HFFc6 (cell line): ENCODE data around the gene FCHSD2. TPM values are rescaled to one million over a fixed set of nuclear protein-coding genes. Genes with fewer than 3 reads are reported as not detected.

Experiments
- DNase-seq: peaks from one replicate; pipeline ENCODE4 v3.0.0-alpha.2; 2018
- H3K27ac Mint-ChIP-seq: 2 replicates; pipeline ENCODE4 v1.8.0; 2020; ENCODE audit warnings: mild to moderate bottlenecking, mixed read lengths
- H3K27me3 Mint-ChIP-seq: 2 replicates; pipeline ENCODE4 v1.8.0; 2021; ENCODE audit warnings: mild to moderate bottlenecking, moderate library complexity, mixed read lengths; ENCODE audit not compliant: insufficient read depth
- H3K36me3 Mint-ChIP-seq: 2 replicates; pipeline ENCODE4 v1.8.0; 2021; ENCODE audit warnings: low read depth, mixed read lengths
- H3K4me1 Mint-ChIP-seq: 2 replicates; pipeline ENCODE4 v1.8.0; 2020; ENCODE audit warnings: low read depth, mixed read lengths
- H3K4me3 Mint-ChIP-seq: 2 replicates; pipeline ENCODE4 v1.8.0; 2020; ENCODE audit warnings: mild to moderate bottlenecking, moderate library complexity, mixed read lengths
- H3K9me3 Mint-ChIP-seq: 2 replicates; pipeline ENCODE4 v1.8.0; 2020; ENCODE audit warnings: mild to moderate bottlenecking, mixed read lengths
- total RNA-seq, 6 experiments: library from RNA; stranded (reverse); fragmentation: NEBNext Ultra II Directional; extraction: Animal tissue kit (Norgen Biotek cat#: 25700); gene quantifications; 2 replicates in 1 of 6; 3 replicates in 5 of 6; pipeline ENCODE4 v1.2.3, GENCODE V29; 2021
- TF ChIP-seq, protein P1 (sequence below): fragments of 200-600 bp; sonication (generic); IDR thresholded peaks from 2 replicates; pipeline ENCODE4 v1.5.0; 2021; ENCODE audit warnings: antibody characterized with exemption, mild to moderate bottlenecking

The FCHSD2 gene
- total RNA-seq, 6 experiments from 2014 or later = 58.9 to 68.2 (median 65.0) TPM

DNA sequence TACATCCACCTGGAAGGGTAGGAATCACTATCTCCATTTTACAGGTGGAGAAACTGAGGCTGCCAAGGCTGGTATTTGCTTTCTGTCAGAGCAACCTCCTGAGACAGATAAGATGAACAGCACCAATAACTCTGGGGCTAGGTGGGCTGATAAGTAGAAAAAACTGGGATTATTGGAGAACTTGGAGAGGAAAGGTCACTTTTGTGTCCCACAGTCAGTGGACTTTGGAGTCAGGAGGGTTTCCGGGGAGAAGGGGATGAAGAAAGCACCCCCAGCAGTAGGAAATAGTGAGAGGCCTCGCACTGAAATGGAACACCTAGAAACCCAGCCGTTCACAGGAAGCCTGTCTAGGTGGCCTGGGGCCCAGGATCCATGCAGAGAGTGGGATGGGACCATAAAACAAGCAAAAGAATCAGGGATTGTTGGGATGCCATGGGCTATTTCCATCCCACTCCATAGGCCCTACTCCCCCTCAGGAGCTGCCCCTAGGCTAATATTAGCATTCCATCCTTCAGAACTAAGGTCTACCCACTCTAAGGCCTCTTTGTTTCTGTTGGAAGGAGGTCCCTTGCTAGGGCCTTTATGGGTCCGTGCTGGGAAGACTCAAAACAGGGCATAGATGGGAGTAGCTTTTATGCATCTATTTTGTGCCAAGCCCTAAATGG lies 31.0 kb upstream of the FCHSD2 start:
- no peak overlapping the region for H3K4me3 Mint-ChIP-seq
- no peaks in the 10 kb centered on the region; the same call in 1 of the 2 replicates for H3K27me3 Mint-ChIP-seq
- peaks cover 47% of the 10 kb centered on the region for H3K4me1 Mint-ChIP-seq
- no peak for DNase-seq
- H3K27ac Mint-ChIP-seq = no peak overlapping the region
- no peaks in the 10 kb centered on the region for H3K36me3 Mint-ChIP-seq
- TF ChIP-seq, protein P1, sequence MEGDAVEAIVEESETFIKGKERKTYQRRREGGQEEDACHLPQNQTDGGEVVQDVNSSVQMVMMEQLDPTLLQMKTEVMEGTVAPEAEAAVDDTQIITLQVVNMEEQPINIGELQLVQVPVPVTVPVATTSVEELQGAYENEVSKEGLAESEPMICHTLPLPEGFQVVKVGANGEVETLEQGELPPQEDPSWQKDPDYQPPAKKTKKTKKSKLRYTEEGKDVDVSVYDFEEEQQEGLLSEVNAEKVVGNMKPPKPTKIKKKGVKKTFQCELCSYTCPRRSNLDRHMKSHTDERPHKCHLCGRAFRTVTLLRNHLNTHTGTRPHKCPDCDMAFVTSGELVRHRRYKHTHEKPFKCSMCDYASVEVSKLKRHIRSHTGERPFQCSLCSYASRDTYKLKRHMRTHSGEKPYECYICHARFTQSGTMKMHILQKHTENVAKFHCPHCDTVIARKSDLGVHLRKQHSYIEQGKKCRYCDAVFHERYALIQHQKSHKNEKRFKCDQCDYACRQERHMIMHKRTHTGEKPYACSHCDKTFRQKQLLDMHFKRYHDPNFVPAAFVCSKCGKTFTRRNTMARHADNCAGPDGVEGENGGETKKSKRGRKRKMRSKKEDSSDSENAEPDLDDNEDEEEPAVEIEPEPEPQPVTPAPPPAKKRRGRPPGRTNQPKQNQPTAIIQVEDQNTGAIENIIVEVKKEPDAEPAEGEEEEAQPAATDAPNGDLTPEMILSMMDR = no peak
- no peaks in the 10 kb centered on the region for H3K9me3 Mint-ChIP-seq

DNA sequence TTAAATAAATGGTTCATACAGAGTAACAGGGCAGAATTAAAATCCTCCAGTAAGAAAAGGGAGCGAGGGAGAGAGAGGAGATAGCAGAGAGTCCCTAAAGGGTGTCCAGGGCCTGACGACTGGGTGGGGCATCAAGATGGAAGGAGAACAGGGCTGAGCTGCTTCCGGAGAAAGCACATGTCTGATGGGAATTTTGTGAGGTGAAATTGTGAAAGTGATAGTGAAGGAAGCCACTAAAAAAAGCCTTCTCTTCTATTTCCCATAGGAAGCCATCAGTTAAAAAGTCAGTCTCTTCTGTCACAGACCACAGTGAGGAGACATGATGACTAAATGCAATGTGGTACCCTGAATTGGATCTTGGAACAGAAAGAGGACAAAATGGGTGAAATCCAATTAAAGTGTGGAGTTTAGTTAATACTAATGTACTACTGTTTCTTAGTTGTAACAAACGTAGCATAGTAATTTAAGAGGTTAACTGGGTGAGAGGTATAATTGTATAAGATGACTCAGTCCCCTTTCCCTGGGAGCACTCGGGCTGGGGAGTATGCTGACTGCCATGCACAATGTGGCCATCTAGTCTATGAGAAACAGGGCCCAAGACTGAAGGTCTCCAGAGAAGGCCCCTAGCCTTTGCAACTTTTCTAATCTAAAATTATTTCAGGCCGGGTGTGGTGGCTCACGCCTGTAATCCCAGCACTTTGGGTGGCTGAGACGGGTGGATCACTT lies 29.5 kb upstream of the FCHSD2 start:
- Mint-ChIP-seq H3K27ac (no peak overlapping the region), H3K36me3 (no peaks in the 10 kb centered on the region), H3K4me1 (peaks cover 32% of the 10 kb centered on the region), H3K4me3 (no peak overlapping the region), H3K27me3 (no peaks in the 10 kb centered on the region; the same call in 1 of the 2 replicates), H3K9me3 (no peaks in the 10 kb centered on the region)
- no peak for DNase-seq
- TF ChIP-seq, protein P1 = no peak

DNA sequence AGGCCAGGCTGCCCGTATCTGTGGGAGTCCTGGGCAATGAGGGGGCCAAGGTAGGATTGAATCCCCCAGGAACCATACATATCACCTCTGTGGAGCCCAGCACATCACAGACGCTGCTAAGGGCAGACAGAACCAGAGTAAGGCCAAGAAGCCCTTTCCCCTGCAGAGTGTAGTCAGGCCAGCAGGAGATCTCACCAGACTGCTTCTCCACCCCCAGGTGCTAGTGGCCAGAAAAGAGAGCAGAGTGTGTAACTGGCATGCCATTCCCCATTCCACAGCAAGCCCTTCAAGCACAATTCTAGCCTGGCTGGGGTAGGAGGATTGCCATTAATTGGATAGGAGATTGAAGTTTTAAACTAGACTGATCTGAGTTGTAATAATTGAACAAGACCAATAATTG lies 28.0 kb upstream of the FCHSD2 start:
- Mint-ChIP-seq H3K27me3 (no peaks in the 10 kb centered on the region; the same call in 1 of the 2 replicates), H3K9me3 (no peaks in the 10 kb centered on the region), H3K4me3 (no peak overlapping the region), H3K36me3 (no peaks in the 10 kb centered on the region), H3K27ac (no peak overlapping the region), H3K4me1 (peaks cover 24% of the 10 kb centered on the region)
- TF ChIP-seq, protein P1 = no peak
- DNase-seq = no peak

DNA sequence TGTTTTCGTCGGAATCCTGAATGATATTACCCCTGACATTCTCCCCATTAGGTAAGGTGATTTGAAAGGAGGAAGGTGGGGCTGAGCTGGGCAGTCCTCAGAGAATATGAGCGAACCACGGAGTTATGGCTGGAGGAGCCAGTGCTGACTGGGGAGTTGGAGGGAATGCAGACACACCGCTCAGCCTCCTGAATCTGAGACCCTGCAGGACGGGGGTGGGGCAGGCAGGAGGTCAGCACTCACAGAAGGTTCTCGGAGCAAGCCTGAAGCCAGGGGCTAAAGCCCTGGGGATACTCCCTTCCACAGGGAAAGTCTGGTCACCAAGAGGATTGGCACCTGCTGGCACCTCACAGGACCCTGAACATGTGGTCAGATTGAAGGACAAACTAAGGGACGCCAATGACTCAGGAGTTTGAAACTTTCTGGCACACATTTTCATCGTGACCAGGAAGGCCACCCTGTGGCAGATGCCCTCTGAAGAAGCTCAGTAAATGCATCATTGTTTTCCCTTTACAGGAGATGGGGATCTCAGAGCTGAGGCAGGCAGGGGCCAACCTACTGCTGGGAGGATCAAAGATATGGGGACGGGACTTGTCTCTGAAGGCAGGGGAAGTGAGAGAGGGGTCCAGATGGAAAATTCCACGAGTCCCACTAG lies 26.9 kb upstream of the FCHSD2 start:
- Mint-ChIP-seq H3K4me1 (peaks cover 29% of the 10 kb centered on the region), H3K27me3 (no peaks in the 10 kb centered on the region; the same call in 1 of the 2 replicates), H3K36me3 (no peaks in the 10 kb centered on the region), H3K27ac (no peak overlapping the region), H3K4me3 (no peak overlapping the region), H3K9me3 (no peaks in the 10 kb centered on the region)
- DNase-seq = no peak
- TF ChIP-seq, protein P1 = no peak

DNA sequence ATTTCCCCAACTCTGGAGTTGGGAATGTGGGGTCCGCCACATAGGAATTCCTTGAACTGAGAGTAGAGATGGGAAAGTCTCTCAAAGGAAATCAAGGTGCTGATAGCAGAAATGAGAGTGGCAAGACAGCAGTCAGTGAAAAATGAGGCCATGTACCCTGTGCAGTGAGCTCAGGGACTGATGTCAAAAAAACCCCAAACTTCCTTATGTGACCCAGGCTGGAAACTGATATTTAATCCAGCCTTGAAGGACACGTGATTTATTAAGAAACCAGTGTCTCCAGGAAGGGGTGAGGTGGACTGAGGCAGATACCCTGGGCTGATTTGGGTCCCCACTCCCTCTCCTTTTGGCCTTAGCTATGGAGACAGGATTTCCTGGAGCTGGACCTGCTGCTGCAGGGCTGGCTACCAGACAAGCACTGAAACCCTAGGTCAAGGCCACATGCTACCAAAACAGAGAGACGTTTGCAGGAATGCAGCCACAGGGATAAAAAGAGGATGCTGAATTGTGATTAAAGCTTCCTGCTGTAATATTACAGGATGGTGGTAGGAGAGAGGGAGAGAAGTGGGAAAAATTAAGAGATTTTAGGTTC lies 25.3 kb upstream of the FCHSD2 start:
- Mint-ChIP-seq H3K4me1 (peaks cover 45% of the 10 kb centered on the region), H3K27me3 (no peaks in the 10 kb centered on the region; the same call in 1 of the 2 replicates), H3K36me3 (no peaks in the 10 kb centered on the region), H3K9me3 (no peaks in the 10 kb centered on the region), H3K27ac (no peak overlapping the region), H3K4me3 (no peak overlapping the region)
- no peak for DNase-seq
- TF ChIP-seq, protein P1 = no peak
